Skin epidermis (tissue), 12 donors: ENCODE data around the gene FTCDNL1.
A peak's percentile ranks its signal among the peaks of the same experiment; 100 is the strongest.

ENCODE experiments used
- H3K27ac ChIP-seq, 21 experiments: fragments of 200-600 bp; sonication (generic) in 11 of 21; one replicate each; pipeline ENCODE4 v1.5.0; 2020; ENCODE audit warnings: mild to moderate bottlenecking in 3 of 21, inconsistent platforms in 2 of 21, moderate library complexity in 2 of 21
- H3K4me3 ChIP-seq, 7 experiments: fragments of 200-600 bp; sonication (generic) in 2 of 7; one replicate each; pipeline ENCODE4 v1.5.0; 2020; ENCODE audit warnings: inconsistent platforms in 2 of 7, mild to moderate bottlenecking in 2 of 7, moderate library complexity in 1 of 7

FTCDNL1 gene

GRCh38 chr2:199850718-199851500 lies at the start of gene FTCDNL1:
Gene FTCDNL1, minus strand, starts transcription at chr2:199851192. Its CDS starts 2,230 bp downstream, at chr2:199848962.
- H3K27ac ChIP-seq = peak within 1 kb of the TSS in 20 of 21 experiments; percentile 20 to 83 (median 72)
- H3K4me3 ChIP-seq = peak within 1 kb of the TSS; percentile 55 to 72 (median 61)

- Histone ChIP-seq H3K4me3 (no peak overlapping the region), H3K27ac (no peak overlapping the region)
These were observed 45.6 kb upstream of the FTCDNL1 start for GRCh38 chr2:199896617-199897016.

- Histone ChIP-seq H3K4me3 (no peak overlapping the region), H3K27ac (no peak overlapping the region)
These were observed 44.4 kb upstream of the FTCDNL1 start for GRCh38 chr2:199895406-199895805.

- Histone ChIP-seq H3K4me3 (no peak overlapping the region), H3K27ac (no peak overlapping the region)
These were observed 32.7 kb upstream of the FTCDNL1 start for GRCh38 chr2:199883474-199884212.

GRCh38 chr2:199882667-199883066 lies 31.7 kb upstream of the FTCDNL1 start:
- Histone ChIP-seq H3K4me3 (no peak overlapping the region), H3K27ac (no peak overlapping the region)

GRCh38 chr2:199875400-199875799 lies 24.4 kb upstream of the FTCDNL1 start:
- H3K27ac ChIP-seq = no peak overlapping the region
- no peak overlapping the region for H3K4me3 ChIP-seq

- H3K4me3 ChIP-seq = no peak overlapping the region
- no peak overlapping the region for H3K27ac ChIP-seq
These were observed 23.2 kb upstream of the FTCDNL1 start for GRCh38 chr2:199874209-199874608.

GRCh38 chr2:199870581-199870980 lies 19.6 kb upstream of the FTCDNL1 start:
- no peak overlapping the region for H3K4me3 ChIP-seq

GRCh38 chr2:199869653-199870052 lies 18.7 kb upstream of the FTCDNL1 start:
- H3K27ac ChIP-seq = no peak overlapping the region
- no peak overlapping the region for H3K4me3 ChIP-seq

More at GRCh38 chr2:199870581-199870980, 19.6 kb upstream of the FTCDNL1 start:
- no peak overlapping the region for H3K27ac ChIP-seq

- Histone ChIP-seq H3K27ac (no peak overlapping the region), H3K4me3 (no peak overlapping the region)
These were observed 18.2 kb upstream of the FTCDNL1 start for GRCh38 chr2:199869227-199869541.

- H3K27ac ChIP-seq = no peak overlapping the region
- no peak overlapping the region for H3K4me3 ChIP-seq
These were observed 17.6 kb upstream of the FTCDNL1 start for GRCh38 chr2:199868431-199869226.

- H3K27ac ChIP-seq = no peak overlapping the region
- no peak overlapping the region for H3K4me3 ChIP-seq
These were observed 14.9 kb upstream of the FTCDNL1 start for GRCh38 chr2:199865905-199866304.

- H3K4me3 ChIP-seq = no peak overlapping the region
- H3K27ac ChIP-seq = no peak overlapping the region
These were observed 11.8 kb upstream of the FTCDNL1 start for GRCh38 chr2:199862788-199863187.

GRCh38 chr2:199861132-199861774 lies 10.3 kb upstream of the FTCDNL1 start:
- H3K27ac ChIP-seq = no peak overlapping the region
- H3K4me3 ChIP-seq = no peak overlapping the region

- H3K4me3 ChIP-seq = no peak overlapping the region
- H3K27ac ChIP-seq = no peak overlapping the region
These were observed 4.8 kb upstream of the FTCDNL1 start for GRCh38 chr2:199855812-199856211.

- H3K27ac ChIP-seq = no peak overlapping the region
- H3K4me3 ChIP-seq = no peak overlapping the region
These were observed 891 bp upstream of the FTCDNL1 start for GRCh38 chr2:199851883-199852282.

- Histone ChIP-seq H3K27ac (peak overlapping the region in 15 of 21 experiments; percentile 6 to 80 (median 42)), H3K4me3 (peak overlapping the region; percentile 55 to 72 (median 61))
These were observed 464 bp upstream of the FTCDNL1 start for GRCh38 chr2:199851501-199851810.

GRCh38 chr2:199850218-199850717 lies 724 bp downstream of the FTCDNL1 start:
- H3K27ac ChIP-seq = peak overlapping the region in 19 of 21 experiments; percentile 20 to 83 (median 73)
- peak overlapping the region; percentile 55 to 72 (median 61) for H3K4me3 ChIP-seq

GRCh38 chr2:199848389-199849130 lies 2.4 kb downstream of the FTCDNL1 start:
- Histone ChIP-seq H3K4me3 (no peak overlapping the region), H3K27ac (no peak overlapping the region)
